ENCODE results near the gene ANO6.

- TF ChIP-seq EZH2phosphoT487 (IDR thresholded peaks at IDR 0.05; ENCODE audit: borderline replicate concordance, low read length) (no peak), CTCF (conservative IDR thresholded peaks at IDR 0.05; ENCODE audit: low read depth, low read length) (no peak), EZH2 (IDR thresholded peaks at IDR 0.05; ENCODE audit: low read length, unreplicated experiment) (no peak)
These were observed 73.6 kb downstream of the ANO6 start for GRCh38 chr12:45289245-45290215.

All from PC-3 (cell line).